H1 (cell line): Measurements from ENCODE around the gene GPATCH4. TPM values are rescaled to one million over a fixed set of nuclear protein-coding genes. Genes with fewer than 3 reads are reported as not detected.

ENCODE experiments used
- CTCF ChIA-PET: fragments of 300-600 bp; sonication (Branson Sonifier 250); formaldehyde crosslinking; loops from one replicate; lab custom pipeline; 2021; ENCODE audit not compliant: partially characterized antibody; lab: Charles Lee
- POLR2A ChIA-PET: fragments of 300-600 bp; sonication (Branson Sonifier 250); formaldehyde crosslinking; loops from one replicate; lab custom pipeline; 2021; ENCODE audit warnings: inconsistent platforms; ENCODE audit not compliant: partially characterized antibody; lab: Charles Lee
- DNase-seq, 2 experiments: peaks; one replicate each; pipeline versions ENCODE4 v3.0.0 to v3.0.0-alpha.2; 2010 to 2022; ENCODE audit warnings: low spot score in 2 of 2, low read depth in 1 of 2, mixed read lengths in 1 of 2
- FAIRE-seq: peaks from 2 replicates; lab custom pipeline; 2011; peaks lifted over from hg19 to GRCh38; lab: Jason Lieb, UNC
- H2AFZ ChIP-seq: 2 replicates; pipeline ENCODE4 v1.8.1; 2012; ENCODE audit warnings: low read length, inconsistent platforms
- H2AK5ac ChIP-seq: 2 replicates; pipeline ENCODE4 v1.6.1; 2013; ENCODE audit warnings: low read depth, low read length
- H2BK120ac ChIP-seq: replicated peaks from 2 replicates; pipeline ENCODE3; 2013; ENCODE audit warnings: low read depth, low read length, inconsistent platforms
- H2BK12ac ChIP-seq: 2 replicates; pipeline ENCODE4 v1.6.1; 2013; ENCODE audit warnings: low read depth, low read length
- H2BK15ac ChIP-seq: 2 replicates; pipeline ENCODE4 v1.6.1; 2013; ENCODE audit warnings: low read length
- H2BK20ac ChIP-seq: 2 replicates; pipeline ENCODE4 v1.6.1; 2013; ENCODE audit warnings: low read length
- H2BK5ac ChIP-seq: 2 replicates; pipeline ENCODE4 v1.6.1; 2013; ENCODE audit warnings: low read depth, low read length
- H3K14ac ChIP-seq: 2 replicates; pipeline ENCODE4 v1.6.1; 2013; ENCODE audit warnings: inconsistent platforms; ENCODE audit not compliant: insufficient read length
- H3K18ac ChIP-seq: 2 replicates; pipeline ENCODE4 v1.6.1; 2013; ENCODE audit warnings: low read length; ENCODE audit errors: extremely low read depth
- H3K23ac ChIP-seq: 2 replicates; pipeline ENCODE4 v1.6.1; 2013; ENCODE audit warnings: inconsistent platforms; ENCODE audit not compliant: insufficient read length
- H3K23me2 ChIP-seq: 2 replicates; pipeline ENCODE4 v1.6.1; 2013; ENCODE audit warnings: low read depth, low read length
- H3K27ac ChIP-seq: 2 replicates; pipeline ENCODE4 v1.6.1; 2011; ENCODE audit warnings: low read depth, low read length, inconsistent platforms
- H3K27me3 ChIP-seq, 4 experiments: replicated peaks in 1 of 4; 1 replicate in 1 of 4; 2 replicates in 3 of 4; pipeline versions ENCODE4 v1.6.1 to v1.8.1; 2011 to 2013; ENCODE audit warnings: low read length in 3 of 4, mild to moderate bottlenecking in 3 of 4, inconsistent platforms in 2 of 4, mixed read lengths in 2 of 4, moderate library complexity in 1 of 4; ENCODE audit not compliant: control insufficient read depth in 3 of 4, insufficient read depth in 3 of 4; ENCODE audit errors: extremely low read depth in 1 of 4
- H3K36me3 ChIP-seq, 4 experiments: 2 replicates each; pipeline versions ENCODE4 v1.6.1 to v1.8.1; 2011 to 2013; ENCODE audit warnings: mild to moderate bottlenecking in 4 of 4, low read length in 3 of 4, moderate library complexity in 2 of 4, control low read depth in 1 of 4, inconsistent platforms in 1 of 4; ENCODE audit not compliant: insufficient read depth in 4 of 4, control insufficient read depth in 2 of 4
- H3K4ac ChIP-seq: replicated peaks from 2 replicates; pipeline ENCODE3; 2013; ENCODE audit warnings: low read length, low read depth, mixed read lengths, inconsistent platforms; ENCODE audit not compliant: insufficient read length
- H3K4me1 ChIP-seq, 4 experiments: replicated peaks in 1 of 4; 1 replicate in 1 of 4; 2 replicates in 3 of 4; pipeline versions ENCODE4 v1.6.1 to v1.8.1; 2011 to 2013; ENCODE audit warnings: low read length in 3 of 4, inconsistent platforms in 2 of 4, mixed read lengths in 1 of 4; ENCODE audit not compliant: insufficient read depth in 4 of 4, control insufficient read depth in 3 of 4
- H3K4me2 ChIP-seq, 2 experiments: 2 replicates each; pipeline versions ENCODE4 v1.6.1 to v1.8.1; 2011 to 2013; ENCODE audit warnings: low read depth in 2 of 2, low read length in 2 of 2, control low read depth in 1 of 2, inconsistent platforms in 1 of 2, mild to moderate bottlenecking in 1 of 2; ENCODE audit not compliant: insufficient read depth in 1 of 2
- H3K4me3 ChIP-seq, 4 experiments: fragments of 200-600, 300-600 bp in 1 of 4; sonication (generic), shearing (Covaris generic), sonication (Bioruptor Twin) in 1 of 4; 2 replicates each; pipeline versions ENCODE4 v1.5.1 to v1.8.1; 2011 to 2016; ENCODE audit warnings: low read length in 4 of 4, low read depth in 3 of 4, control low read depth in 2 of 4, inconsistent platforms in 2 of 4, mild to moderate bottlenecking in 2 of 4, mixed read lengths in 1 of 4, moderate library complexity in 1 of 4; ENCODE audit not compliant: insufficient read depth in 2 of 4; ENCODE audit errors: extremely low read depth in 1 of 4
- H3K56ac ChIP-seq: replicated peaks from 2 replicates; pipeline ENCODE3; 2013; ENCODE audit warnings: low read depth, mild to moderate bottlenecking, mixed read lengths, low read length, inconsistent platforms; ENCODE audit not compliant: insufficient read length
- H3K79me1 ChIP-seq: 2 replicates; pipeline ENCODE4 v1.6.1; 2013; ENCODE audit warnings: low read depth, low read length, control low read depth
- H3K79me2 ChIP-seq, 2 experiments: 2 replicates each; pipeline versions ENCODE4 v1.6.1 to v1.8.1; 2012 to 2013; ENCODE audit warnings: low read length in 2 of 2, mild to moderate bottlenecking in 2 of 2, inconsistent platforms in 1 of 2; ENCODE audit not compliant: insufficient read depth in 2 of 2, control insufficient read depth in 1 of 2
- H3K9ac ChIP-seq, 4 experiments: replicated peaks in 1 of 4; 1 replicate in 1 of 4; 2 replicates in 3 of 4; pipeline versions ENCODE4 v1.6.1 to v1.8.1; 2011 to 2013; ENCODE audit warnings: low read depth in 3 of 4, low read length in 3 of 4, control low read depth in 2 of 4, mild to moderate bottlenecking in 2 of 4, moderate library complexity in 2 of 4, inconsistent platforms in 1 of 4; ENCODE audit errors: extremely low read depth in 1 of 4
- H3K9me3 ChIP-seq, 2 experiments: 2 replicates each; pipeline versions ENCODE4 v1.6.1 to v1.8.1; 2012 to 2013; ENCODE audit warnings: mild to moderate bottlenecking in 2 of 2, moderate library complexity in 2 of 2, control low read depth in 1 of 2, inconsistent platforms in 1 of 2, low read depth in 1 of 2, low read length in 1 of 2, mixed read lengths in 1 of 2; ENCODE audit not compliant: insufficient read depth in 2 of 2
- H4K20me1 ChIP-seq, 2 experiments: replicated peaks in 1 of 2; 2 replicates each; pipeline versions ENCODE3 to v1.8.1; 2011 to 2013; ENCODE audit warnings: inconsistent platforms in 2 of 2, low read length in 2 of 2, mild to moderate bottlenecking in 1 of 2; ENCODE audit not compliant: insufficient read depth in 2 of 2, control insufficient read depth in 1 of 2
- H4K5ac ChIP-seq: 2 replicates; pipeline ENCODE4 v1.6.1; 2013; ENCODE audit warnings: low read length, low read depth, mixed read lengths, inconsistent platforms; ENCODE audit not compliant: insufficient read length
- H4K8ac ChIP-seq: 2 replicates; pipeline ENCODE4 v1.8.0; 2013; ENCODE audit warnings: mild to moderate bottlenecking, moderate library complexity, low read length, inconsistent platforms; ENCODE audit not compliant: insufficient read depth; ENCODE audit errors: extremely low read depth
- H4K91ac ChIP-seq: replicated peaks from 2 replicates; pipeline ENCODE3; 2013; ENCODE audit warnings: low read length, mixed read lengths, inconsistent platforms; ENCODE audit not compliant: insufficient read length
- SAP30 ChIP-seq: fragments of 300-600 bp; sonication (generic); IDR thresholded peaks from 2 replicates; pipeline ENCODE4 v1.7.1; 2012; ENCODE audit warnings: low read length, moderate library complexity, mild to moderate bottlenecking, inconsistent platforms; ENCODE audit not compliant: insufficient read depth, insufficient replicate concordance
- WGBS, 2 experiments: shearing (Covaris generic) in 1 of 2; methylation state at CpG; one replicate each; pipeline versions ENCODE4 v1.1.6 to v1.1.7; 2013 to 2015; ENCODE audit warnings: low lambda C conversion rate in 2 of 2, mixed read lengths in 2 of 2, inconsistent platforms in 1 of 2, low coverage in 1 of 2, missing lambda C conversion rate in 1 of 2; ENCODE audit not compliant: insufficient replicate concordance in 2 of 2, insufficient coverage in 1 of 2, insufficient read length in 1 of 2; ENCODE audit errors: extremely low coverage in 1 of 2, missing lambda C conversion rate in 1 of 2; 5-methylcytosine and 5-hydroxymethylcytosine counted together
- polyA plus RNA-seq, 7 experiments: library from polyadenylated mRNA; depleted of rRNA in 3 of 7; stranded (reverse) in 5 of 7; unstranded in 2 of 7; fragments of >200 nt in 5 of 7; fragments of 200-250 nt in 2 of 7; gene quantifications; 1 replicate in 5 of 7; 2 replicates in 1 of 7; 4 replicates in 1 of 7; pipeline versions ENCODE4 v1.2.1 to v1.2.3, GENCODE V29; 2011 to 2013; ENCODE audit warnings: missing spikeins in 2 of 7, mixed read lengths in 2 of 7
- total RNA-seq: library from RNA; stranded (reverse); fragmentation: NEBNext Ultra II Directional; extraction: Animal tissue kit (Norgen Biotek cat#: 25700); gene quantifications from 2 replicates; pipeline ENCODE4 v1.2.1, GENCODE V29; 2021

Gene GPATCH4
- total and polyA plus RNA-seq, 2 of the 8 experiments (the other 6 are each of a cell fraction or from before 2014, with no cell fraction given): 20.5 to 47.9 TPM

GRCh38 chr1:156549831-156550230 is 51.4 kb downstream of the GPATCH4 start:
- Histone ChIP-seq H3K56ac (no peak overlapping the region), H3K4ac (no peak overlapping the region), H2BK20ac (no peak overlapping the region), H3K79me1 (no peaks in the 10 kb centered on the region), H3K9ac (no peak overlapping the region; a peak in 1 of 7 replicates), H3K23me2 (no peaks in the 10 kb centered on the region), H4K5ac (no peak overlapping the region), H3K23ac (no peak overlapping the region), H2BK15ac (no peak overlapping the region), H3K9me3 (no peaks in the 10 kb centered on the region), H3K4me3 (no peak overlapping the region), H2BK5ac (no peak overlapping the region; the same call in 1 of the 2 replicates), H3K4me1 (no peaks in the 10 kb centered on the region), H4K8ac (no peak overlapping the region), H3K18ac (no peak overlapping the region), H2AFZ (no peak overlapping the region), H3K36me3 (peaks cover 3 to 24% (median 13%) of the 10 kb centered on the region in 4 experiments; a peak in 6 of 8 replicates), H2BK12ac (no peak overlapping the region), H3K14ac (no peak overlapping the region), H3K27ac (no peak overlapping the region), H4K20me1 (peaks cover 0 to 8% of the 10 kb centered on the region in 2 experiments), H3K27me3 (no peaks in the 10 kb centered on the region), H3K4me2 (no peak overlapping the region), H4K91ac (no peak overlapping the region), H2AK5ac (no peak overlapping the region), H2BK120ac (no peak overlapping the region), H3K79me2 (no peaks in the 10 kb centered on the region)
- FAIRE-seq: no peak
- 94% methylated on average over 1 of the region's 1 CpG; no CpG with 5 or more reads in 1 of the 2 experiments for WGBS, 2 experiments
- ChIA-PET CTCF (interaction anchor here (0.6 to 6.8 kb wide), 9 partner anchors 9 to 777 kb away, joined by 3 to 33 read pairs (median 3); partner anchors contain the start of gene NAXE), POLR2A (interaction anchor here (0.9 to 1.6 kb wide), 2 partner anchors 13 to 52 kb away, joined by 3 read pairs; partner anchors contain the start of gene GPATCH4)
- no peak for DNase-seq
- no peak for TF ChIP-seq SAP30
